Hippocampal formation (tissue), 2 donors: ENCODE data around the gene DAAM2.

Experiments used
- DNase-seq, 2 donors: peaks; one replicate each; lab custom pipeline; 2025; lab: John Stamatoyannopoulos, UW

Gene DAAM2

DNA sequence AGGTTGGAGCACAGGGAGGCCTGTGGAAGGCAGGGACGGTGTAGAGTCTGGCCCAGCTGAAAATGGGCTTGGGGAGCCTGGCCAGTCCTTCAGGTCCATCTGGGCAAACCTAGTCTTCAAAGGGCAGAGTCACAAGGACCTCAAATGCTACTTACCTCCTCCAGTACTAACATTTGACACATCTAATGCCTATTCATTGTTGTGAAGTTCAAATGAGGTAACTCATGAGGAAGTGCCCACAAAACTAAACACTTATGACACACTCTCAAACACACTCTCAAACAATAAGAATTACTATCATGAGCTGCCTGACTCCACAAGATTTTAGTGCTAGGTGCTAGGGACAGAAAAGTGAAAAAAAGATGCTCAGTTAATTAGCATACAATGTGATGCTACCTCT is 27.1 kb downstream of the DAAM2 start:
- no peak for DNase-seq

DNA sequence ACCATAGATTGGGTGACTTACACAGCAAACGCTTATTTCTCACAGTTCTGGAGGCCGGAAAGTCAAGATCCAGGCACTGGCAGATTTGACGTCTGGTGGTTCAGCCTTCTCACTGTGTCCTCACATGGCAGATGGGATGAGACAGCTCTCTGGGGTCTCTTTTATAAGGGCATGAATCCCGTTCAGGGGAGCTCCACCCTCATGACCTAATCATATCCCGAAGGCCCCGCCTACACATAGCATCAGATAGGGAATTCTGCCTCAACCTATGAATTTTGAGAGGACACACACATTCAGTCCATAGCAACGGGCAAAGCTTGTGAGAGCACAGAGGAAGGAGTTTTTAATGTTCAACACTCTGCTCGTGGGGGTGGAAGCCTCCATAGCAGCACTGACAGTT is 27.5 kb downstream of the DAAM2 start:
- no peak for DNase-seq

DNA sequence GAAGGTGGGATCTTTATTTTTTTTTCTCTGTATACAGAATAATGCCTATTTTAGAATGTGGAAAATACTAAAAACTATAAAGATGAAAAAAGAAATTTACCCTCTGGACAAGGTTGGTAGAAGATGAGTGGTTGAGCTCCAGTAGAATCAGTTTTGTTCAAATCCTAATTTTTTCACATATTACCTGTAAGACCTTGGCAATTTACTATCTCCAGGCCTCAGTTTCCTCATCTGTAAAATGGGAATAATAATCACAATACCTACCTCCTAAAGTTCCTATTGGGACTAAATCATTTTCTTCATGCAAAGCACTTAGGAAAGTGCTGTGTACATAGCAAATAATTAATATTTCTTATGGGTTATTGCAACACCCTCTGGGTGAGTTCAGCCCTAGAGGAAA is 28.4 kb downstream of the DAAM2 start:
- no peak for DNase-seq

DNA sequence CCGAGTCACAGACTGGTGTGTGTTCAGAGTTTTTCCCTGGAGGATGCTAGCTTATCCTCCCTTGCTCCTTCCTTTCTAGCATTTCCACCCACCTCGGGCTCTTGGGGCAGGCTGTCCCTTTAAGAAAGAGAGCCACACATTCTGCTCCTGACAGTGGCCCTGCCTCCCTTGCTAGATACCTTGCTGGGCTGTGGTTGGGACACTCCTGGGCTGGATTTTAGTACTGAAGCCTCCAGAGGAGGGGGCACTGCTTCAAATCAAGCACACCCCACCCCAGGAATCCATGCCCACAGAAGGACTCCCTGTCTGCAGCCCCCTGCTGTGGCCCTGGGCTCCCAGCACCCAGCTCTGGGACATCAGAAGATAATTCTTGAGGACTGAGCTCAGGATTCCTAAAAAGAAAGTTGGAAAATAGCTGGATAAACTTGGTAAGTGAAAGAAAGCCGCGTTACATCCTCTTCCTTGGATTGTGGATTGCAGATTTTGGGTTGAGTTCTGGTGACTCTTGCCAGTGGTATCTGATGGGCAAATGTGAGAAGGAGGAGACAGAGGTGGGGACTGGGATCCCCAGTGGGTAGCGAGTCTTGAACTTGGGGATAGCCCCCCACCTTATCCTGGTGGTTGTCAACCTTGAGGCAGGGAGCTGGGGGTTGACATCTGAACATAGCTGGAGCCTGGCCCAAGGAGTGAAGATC is 29.0 kb downstream of the DAAM2 start:
- no peak for DNase-seq

DNA sequence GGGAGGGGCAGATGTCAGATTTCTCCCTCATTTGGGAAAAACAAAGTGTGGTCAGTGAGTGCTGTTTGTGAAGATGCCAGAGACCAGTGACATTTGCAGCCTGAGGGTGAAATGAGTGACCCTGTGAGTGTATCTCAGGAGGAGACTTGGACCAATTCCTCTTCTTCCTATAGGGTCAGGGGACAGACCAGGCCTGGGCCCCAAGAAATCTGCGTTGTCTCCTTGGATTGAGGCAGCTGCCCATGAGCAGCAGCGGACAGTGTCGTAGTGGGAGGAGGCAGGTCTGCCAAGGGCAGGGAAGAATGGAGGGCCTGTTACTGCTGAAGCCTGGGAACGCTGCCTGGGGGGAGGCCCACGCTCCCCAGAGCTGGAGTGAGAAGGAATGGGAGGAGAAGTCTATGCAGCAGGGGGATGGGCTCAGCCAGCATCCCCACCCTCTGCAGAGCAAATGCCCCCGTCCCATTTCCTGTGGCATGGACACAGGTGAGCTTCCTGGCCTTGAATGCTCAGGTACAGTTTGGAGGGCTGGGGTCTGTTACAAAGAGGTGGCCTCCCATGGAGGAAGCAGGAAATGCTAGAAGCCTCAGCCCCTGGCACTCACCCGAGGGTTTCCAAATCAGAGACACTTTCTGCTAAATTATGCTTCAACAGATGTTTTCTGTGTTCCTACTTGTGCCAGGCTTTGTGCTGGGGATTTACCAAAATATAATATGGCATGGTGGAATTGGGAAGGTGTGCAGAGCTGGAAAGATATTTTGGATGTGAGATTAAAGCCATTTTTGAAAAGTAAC is 29.8 kb downstream of the DAAM2 start:
- DNase-seq = peak; percentile 80 to 92

DNA sequence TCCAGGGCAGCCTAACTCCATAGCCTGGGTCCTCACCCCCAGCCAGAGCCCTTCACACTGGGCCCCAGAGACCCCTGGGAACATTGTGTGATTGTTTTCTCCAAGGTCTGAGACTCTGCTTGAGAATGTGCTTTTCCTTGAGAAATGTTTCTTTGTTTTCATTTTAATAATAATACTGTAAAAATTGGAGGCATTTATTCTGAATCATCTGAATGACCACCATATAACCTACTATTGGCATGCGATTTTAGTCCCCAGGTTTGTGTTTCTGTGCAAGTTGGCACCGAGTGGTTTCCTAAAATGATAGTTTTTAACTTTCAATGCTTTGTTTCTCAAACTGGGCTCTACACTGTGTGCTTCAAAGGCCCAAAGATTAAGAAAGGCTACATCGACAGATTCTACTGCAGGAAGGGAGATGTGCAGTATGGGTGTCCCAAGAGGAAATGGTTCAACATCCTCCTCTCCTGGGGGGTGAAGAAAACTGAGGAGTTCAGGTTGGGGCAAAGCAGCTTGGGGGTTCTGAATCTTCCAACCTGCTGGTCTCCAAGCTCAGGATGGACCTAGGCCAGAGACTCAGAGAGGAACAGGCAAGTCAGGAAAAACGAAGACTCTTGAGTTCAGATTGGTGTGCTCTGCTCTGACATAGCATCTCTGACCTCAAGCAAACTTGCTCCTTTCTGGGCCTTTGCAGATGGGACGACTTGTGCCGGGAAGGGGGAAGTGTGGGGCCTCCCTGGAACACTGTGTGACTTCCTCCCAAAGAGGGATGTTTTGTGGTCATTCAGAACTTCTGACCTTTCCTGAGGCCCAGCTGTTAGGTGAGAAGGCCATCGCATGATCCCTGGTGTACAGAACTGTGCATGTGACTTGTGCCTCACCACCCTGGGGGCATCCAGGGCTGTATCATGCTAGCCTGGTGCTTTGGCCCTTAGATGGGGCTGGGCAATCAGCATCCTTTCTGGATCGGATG is 31.0 kb downstream of the DAAM2 start:
- no peak for DNase-seq

DNA sequence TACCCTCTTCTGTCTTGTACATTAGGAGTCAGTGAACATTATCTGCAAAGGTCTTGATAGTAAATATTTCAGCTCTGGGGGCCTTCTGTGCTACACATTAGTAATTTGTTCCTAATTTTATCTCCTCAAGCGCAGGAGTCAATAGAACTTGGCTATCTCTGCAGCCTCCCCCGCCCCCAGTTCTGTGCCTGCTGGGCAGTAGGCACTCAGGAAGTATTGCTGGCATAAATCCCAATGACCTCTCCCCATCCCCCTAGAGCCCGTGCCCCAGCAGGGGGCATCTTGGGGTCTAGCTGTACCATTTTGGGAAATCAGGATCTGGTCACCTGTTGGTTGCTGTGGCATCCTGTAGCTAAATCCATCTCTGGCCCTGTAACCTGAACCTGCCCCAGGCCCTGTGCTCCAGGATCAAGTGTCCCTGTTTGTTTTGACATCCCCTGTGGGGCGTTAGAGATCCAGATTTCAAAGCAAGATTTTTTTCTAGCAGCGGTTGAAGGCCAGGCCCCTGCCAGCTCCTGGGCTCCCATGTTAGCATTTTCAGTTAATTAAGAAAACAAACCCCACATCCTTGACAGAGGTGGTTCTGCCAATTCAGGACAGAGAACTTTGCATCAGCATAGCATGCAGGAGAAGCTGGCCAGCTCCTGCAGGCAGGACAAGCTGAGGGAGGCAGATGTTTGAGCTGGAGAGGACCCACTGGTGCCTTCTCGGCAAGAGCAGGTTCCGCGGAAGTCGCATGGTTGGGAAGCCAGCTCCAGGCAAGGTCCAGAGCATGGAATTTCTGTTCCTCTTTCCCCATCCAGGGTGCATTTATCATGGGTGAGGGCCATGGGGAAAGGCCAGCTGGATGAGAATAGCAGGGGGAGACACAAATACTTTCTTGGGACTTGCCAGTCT is 32.1 kb downstream of the DAAM2 start:
- no peak for DNase-seq

DNA sequence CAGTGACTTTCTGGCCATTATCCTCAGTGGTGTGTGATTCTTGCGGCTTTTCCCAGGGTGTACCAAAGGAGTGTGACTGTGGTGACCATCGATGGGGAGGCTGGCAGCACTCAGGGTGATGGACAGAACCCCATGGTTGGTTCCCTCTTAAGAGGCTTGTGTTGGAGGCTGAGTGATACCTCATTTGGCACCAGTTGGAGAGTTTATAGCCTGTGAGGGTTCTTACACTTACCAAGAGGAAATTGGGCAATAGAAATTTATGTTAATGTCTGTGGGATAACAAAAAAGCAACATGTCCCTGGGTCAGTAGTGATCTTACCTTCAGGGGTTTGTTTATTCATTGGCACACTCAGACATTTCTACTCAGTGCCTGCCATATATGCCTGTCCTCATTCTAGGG is 37.2 kb downstream of the DAAM2 start:
- DNase-seq = no peak

DNA sequence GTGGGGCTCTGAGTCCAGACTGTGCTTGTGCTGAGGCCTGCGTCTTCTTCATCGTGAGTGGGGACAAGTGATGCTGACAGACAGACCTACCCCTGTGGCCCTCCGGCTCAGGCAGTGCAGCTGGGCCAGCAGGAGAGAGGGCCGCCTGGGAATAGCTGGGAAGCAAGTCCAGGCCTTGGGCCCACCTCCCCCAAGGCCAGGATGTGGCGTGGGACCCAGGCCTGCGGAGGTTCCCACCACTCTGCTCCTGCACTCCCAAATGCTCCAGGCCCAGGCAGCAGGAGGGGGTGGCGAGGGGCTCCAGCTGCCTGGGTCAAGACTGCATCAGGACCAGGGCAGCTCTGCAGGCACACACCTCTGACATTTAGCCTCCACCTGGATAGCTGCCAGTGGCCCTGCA is 38.3 kb downstream of the DAAM2 start:
- DNase-seq = no peak

DNA sequence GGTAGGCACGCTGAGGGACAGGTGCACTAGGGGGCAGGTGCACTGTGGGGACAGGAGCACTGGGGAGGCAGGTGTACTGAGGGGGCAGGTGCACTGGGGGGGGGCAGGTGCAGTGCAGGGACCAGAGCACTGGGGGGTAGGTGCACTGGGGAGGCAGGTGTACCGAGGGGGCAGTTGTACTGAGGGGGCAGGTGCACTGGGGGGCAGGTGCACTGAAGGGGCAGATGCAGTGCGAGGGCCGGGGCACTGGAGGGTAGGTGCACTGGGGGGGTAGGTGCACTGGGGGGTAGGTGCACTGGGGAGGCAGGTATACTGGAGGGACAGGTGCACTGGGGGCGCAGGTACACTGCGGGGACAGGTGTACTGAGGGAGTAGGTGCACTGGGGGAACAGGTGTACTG is 39.5 kb downstream of the DAAM2 start:
- DNase-seq = no peak

DNA sequence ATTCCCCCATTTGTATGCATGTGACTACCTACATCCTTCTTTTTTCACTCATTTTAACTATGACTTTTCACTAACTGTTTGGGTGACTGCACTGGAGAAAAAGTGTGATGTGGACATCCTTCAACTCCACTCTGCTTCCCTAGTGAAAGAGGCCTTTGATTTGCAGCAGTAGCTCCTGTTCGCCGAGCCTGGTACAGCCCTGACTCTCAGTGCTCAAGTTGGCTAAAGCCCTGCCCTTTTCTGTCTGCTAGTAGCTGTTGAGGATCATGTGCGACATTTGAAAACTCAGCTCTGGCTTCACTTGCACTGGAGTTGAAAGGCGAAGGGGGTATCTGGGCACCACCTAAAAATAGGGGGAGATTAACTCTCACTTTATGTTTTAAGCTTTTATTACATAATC is 42.1 kb downstream of the DAAM2 start:
- DNase-seq = peak; percentile 72 to 80

DNA sequence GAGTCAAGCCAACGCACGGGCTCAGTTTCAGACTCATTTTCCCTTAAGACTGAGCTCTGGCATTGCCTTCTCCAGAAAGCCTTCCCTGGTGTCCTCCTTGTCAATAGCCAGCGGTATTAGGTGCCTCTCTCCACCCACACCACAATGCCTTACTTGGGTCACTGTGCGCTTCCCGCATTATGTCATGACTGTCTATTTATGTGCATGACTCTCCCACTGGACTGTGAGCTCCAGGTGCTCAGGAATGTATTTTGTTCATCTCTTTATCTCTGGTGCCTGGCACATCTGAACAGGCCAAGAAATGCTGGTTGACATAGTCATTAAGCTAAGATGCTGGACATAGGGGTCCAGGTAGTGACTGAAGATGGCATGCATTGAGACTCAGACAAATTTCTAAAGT is 42.7 kb downstream of the DAAM2 start:
- no peak for DNase-seq

DNA sequence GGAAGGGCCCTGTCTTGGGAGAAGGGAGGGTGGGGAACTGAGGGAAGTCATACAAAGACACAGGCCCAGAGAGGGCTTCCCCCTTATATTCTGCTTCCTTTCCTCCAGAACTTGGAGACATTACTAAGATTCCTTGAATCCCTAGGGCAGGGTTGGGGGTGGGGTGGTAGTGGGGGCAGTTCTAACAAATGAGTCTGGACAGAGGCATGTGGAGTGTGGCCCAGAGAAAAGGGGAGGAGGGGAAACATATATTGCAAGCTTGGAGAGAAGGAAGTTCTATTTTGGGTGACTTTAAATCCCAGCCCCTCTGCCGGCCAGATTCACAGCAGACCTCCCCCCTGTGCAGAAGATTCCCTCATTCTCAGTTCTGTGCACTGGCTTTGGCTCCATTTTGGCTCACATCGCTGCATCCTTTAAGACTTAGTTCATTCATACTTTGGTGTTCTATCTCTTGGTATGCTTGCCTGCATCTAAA is 43.7 kb downstream of the DAAM2 start:
- DNase-seq = no peak

DNA sequence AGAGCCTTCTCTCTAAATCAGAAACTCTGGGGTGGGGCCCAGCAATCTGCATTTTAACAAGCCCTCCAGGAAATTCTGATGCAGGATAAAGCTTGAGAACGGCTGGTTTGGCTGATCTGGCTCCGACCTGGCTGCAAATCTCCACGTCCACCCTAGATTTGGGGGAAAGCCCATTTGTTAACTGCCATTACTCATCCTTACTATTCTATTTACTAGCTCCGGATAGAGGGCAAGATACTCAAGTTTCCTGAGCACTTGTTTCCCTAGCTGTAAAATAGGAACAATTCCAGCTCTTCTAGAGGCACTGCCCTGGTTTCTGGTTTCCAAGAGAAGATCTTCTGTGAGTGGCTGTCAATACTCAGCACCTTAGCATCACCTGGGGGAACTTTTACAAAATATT is 44.4 kb downstream of the DAAM2 start:
- no peak for DNase-seq

DNA sequence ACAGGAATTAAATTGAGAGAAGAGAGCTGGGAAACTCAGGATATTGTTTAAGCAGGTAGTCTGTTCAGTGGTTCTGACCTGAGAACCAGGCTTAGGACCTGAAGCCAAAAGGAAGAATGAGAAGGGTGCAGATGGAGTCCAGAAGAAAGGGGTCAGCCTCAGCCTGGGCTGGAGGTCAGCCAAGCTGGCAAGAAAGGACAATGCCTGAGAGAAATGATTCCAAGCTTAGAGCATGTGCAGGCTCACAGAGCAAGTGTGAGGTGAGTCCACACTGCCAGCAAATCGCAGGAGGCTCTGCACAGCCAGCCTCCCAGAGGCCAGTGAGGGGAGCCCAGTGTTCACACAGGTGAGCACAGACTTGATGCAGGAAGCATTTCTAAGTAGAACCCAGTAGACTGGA is 47.3 kb downstream of the DAAM2 start:
- no peak for DNase-seq

DNA sequence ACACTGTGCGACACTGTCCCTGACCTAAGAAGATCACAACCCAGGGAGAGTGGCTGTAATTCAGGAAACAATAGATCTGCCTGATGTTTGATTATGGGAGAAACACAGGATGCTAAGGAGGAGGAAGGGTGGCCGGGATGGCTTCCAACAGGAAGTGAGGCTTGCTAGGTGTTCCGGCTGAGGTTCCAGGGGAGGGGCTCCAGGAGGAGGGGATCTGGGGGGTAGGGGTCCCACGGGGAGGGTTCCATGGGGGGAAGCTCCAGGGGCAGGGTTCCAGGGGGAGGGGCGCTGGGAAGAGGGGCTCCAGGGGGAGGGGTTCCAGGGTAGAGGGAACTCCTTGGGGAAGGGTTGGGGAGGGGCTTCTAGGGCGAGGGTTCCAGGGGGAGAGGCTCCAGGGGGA is 48.6 kb downstream of the DAAM2 start:
- DNase-seq = no peak

DNA sequence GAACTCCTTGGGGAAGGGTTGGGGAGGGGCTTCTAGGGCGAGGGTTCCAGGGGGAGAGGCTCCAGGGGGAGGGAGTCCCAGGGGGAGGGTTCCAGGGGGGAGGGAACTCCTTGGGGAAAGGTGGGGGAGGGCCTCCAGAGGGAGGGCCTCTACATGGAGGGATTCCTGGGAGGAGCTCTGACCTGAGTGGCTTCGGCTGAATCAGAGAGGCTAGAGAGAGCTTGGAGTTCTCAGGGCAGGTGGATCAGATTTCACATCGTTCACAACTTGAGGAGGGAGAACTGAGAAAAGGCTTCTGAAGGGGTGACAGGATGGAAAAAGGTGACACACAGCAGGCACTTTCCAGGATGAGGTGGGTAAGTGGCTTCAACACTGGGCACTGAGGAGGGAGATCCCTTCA is 49.1 kb downstream of the DAAM2 start:
- DNase-seq = no peak

DNA sequence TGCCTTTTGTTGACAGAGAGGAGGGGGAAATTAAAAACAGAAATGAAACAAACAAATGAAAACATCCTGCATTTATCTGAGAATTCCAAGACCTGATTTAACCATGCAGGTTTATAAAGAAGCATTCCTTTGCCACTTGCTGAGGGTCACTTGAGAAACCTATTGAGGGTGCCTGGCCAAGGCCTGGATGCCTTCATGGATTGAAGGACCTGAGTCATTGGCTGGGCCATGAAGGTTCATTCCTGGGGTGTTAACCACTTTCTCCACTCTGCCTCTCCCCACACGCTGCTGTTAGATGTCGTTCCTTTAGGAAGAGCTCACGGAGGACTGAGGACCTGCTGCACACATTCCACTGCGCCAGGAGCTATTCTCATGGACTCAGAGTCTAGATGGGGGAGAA is 49.7 kb downstream of the DAAM2 start:
- no peak for DNase-seq

DNA sequence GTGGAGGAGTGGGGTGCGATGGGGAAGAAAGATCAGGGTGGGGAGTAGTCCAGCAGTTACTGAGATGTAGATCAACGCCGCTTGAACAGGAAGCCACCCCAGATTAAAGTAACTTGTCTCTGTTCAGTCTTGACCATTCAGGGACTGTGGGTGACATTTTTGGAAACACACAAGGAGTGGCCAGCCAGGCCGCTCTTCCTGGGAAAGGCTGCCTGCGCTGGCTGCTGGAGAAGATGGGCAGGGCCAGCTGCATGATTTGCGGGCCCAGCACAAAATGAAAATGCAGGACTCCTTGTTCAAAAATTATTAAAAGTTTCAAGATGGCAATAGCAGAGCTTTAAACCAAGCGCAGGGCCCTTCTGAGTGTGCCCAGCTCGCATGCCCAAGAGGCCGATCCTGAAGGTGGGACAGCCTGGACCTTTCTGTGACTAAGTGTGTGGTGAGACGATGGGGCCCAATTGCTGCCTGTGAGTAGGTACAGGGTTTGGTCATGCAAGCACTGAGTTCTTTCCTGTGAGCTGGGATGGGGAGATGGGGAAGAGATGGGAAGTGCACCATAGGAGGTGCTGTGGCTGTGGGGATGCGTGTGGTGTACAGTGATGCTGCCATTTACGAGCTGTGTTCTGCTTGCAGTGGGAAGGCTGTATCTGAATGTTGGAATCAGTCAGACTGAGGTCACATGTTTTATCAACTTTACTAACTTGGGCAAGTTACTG is 51.3 kb downstream of the DAAM2 start:
- DNase-seq = no peak

DNA sequence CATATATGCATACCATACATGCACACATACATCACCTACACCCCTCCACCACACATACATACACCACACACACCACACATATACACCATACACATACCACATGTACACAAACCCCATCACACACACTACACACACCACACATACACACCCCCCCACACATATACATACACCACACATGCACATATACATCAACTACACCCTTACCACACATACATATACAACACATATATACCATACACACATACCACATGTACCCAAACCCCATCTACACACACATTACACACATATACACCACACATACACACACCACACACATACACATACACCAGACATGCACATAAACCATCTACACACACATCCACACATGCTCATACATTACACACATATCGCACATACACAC is 52.7 kb downstream of the DAAM2 start:
- no peak for DNase-seq

DNA sequence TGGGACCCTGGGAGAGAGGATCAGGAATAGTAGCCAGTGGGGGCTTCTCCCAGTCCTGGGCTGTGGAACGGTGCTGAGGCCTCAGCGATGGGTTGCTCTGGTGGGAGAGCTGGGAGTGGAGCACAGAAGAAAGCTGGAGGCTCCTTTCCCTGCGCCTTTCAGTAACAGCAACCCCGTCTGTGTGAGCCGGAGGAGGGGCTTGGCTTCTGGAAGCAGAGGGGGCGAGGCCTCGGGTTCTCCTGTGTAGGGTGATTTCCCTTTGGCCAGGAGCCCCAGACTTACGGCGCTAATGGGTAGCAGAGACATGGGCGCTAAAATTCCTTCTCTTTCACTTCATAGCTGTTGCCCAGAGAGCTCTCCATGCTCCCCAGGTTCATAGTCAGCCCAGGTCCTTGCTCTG is 55.0 kb downstream of the DAAM2 start:
- DNase-seq = no peak
